Tibial artery (tissue), 4 donors: Measurements from ENCODE around the gene HOXB3.

ENCODE experiments used
- DNase-seq, 2 donors: peaks; one replicate each; pipeline ENCODE4 v3.0.0-alpha.2; 2019
- H3K27ac ChIP-seq, 2 donors: fragments of 200-600 bp; sonication (generic) in 1 of 2; 1 replicate in 1 of 2; 2 replicates in 1 of 2; pipeline ENCODE4 v1.5.1; 2018 to 2019; ENCODE audit warnings: mild to moderate bottlenecking in 1 of 2
- H3K27me3 ChIP-seq, 2 donors: fragments of 200-600 bp; sonication (generic) in 1 of 2; one replicate each; pipeline versions ENCODE4 v1.5.1 to v1.6.0; 2016 to 2019
- H3K36me3 ChIP-seq, 3 donors: fragments of 200-600 bp; sonication (generic) in 2 of 3; one replicate each; pipeline ENCODE4 v1.5.1; 2016 to 2019; ENCODE audit warnings: mild to moderate bottlenecking in 2 of 3
- H3K4me1 ChIP-seq, 4 donors: fragments of 200-600 bp; sonication (generic) in 2 of 4; 1 replicate in 3 of 4; 2 replicates in 1 of 4; pipeline ENCODE4 v1.5.1; 2016 to 2019
- H3K4me3 ChIP-seq, 2 donors: fragments of 200-600 bp; sonication (generic) in 1 of 2; 1 replicate in 1 of 2; 2 replicates in 1 of 2; pipeline ENCODE4 v1.5.1; 2018 to 2019; ENCODE audit warnings: mild to moderate bottlenecking in 2 of 2
- H3K9me3 ChIP-seq, 3 donors: fragments of 200-600 bp; sonication (generic) in 1 of 3; one replicate each; pipeline ENCODE4 v1.5.1; 2016 to 2019
- intact Hi-C: fragments of 100-400 bp; cut with DNase I; formaldehyde crosslinking; loops from one replicate; pipeline ENCODE4 v1.15.0; 2023; ENCODE audit warnings: low total_unique reads
- TF ChIP-seq, protein P1 (sequence below), 2 experiments: fragments of 200-600 bp in 1 of 2; fragments of 450-650 bp in 1 of 2; IDR thresholded peaks; one replicate each; pipeline ENCODE4 v1.5.1; 2017 to 2019; ENCODE audit warnings: antibody characterized with exemption in 2 of 2, mild to moderate bottlenecking in 1 of 2, moderate library complexity in 1 of 2

HOXB3 gene

DNA sequence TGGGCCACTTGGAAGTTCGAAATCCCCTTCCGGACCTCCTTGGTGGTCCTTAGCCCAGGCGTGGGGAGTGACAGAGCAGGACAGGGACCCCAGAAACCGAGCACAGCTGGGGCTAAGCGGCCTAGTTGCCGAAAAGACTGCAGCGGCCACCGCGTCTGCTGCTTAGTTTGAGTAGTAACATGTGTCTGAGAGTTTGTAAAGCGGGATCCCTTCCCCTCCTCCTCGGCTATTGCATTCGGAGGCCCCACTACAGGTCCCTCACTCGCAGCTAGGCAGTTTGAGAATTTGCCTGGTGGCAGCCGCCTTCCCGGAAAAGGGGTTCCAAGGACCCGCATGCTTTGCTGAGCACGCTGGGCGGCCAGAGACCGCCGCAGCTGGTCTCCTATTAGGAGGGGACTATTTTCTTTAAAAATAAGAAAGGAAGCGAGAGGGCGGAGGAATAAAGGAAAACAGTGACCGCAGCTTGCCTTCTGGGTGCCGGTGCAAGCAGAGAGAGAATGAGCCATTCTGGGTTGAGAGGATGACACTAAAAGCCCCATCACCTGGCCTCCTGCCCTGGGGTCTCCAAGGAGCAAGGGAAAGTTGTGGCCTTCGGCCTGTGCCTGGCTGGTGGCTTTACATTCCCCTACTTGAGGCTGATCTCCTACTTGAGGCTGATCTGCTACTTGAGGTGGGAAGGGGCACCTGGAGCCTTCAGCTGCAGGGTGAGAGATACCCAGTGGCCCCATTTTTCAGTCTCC, 4.7 kb upstream of the HOXB3 start:
- no peak overlapping the region for H3K27ac ChIP-seq
- TF ChIP-seq, protein P1, sequence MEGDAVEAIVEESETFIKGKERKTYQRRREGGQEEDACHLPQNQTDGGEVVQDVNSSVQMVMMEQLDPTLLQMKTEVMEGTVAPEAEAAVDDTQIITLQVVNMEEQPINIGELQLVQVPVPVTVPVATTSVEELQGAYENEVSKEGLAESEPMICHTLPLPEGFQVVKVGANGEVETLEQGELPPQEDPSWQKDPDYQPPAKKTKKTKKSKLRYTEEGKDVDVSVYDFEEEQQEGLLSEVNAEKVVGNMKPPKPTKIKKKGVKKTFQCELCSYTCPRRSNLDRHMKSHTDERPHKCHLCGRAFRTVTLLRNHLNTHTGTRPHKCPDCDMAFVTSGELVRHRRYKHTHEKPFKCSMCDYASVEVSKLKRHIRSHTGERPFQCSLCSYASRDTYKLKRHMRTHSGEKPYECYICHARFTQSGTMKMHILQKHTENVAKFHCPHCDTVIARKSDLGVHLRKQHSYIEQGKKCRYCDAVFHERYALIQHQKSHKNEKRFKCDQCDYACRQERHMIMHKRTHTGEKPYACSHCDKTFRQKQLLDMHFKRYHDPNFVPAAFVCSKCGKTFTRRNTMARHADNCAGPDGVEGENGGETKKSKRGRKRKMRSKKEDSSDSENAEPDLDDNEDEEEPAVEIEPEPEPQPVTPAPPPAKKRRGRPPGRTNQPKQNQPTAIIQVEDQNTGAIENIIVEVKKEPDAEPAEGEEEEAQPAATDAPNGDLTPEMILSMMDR (IDR thresholded peaks at IDR 0.05): no peak
- intact Hi-C loops: no loop called here
- no peaks in the 10 kb centered on the region for H3K9me3 ChIP-seq
- H3K36me3 ChIP-seq: no peaks in the 10 kb centered on the region
- H3K27me3 ChIP-seq: peaks cover 0 to 97% of the 10 kb centered on the region in 2 donors
- DNase-seq: no peak
- no peak overlapping the region for H3K4me3 ChIP-seq
- peaks cover 0 to 40% (median 25%) of the 10 kb centered on the region in 4 donors for H3K4me1 ChIP-seq

GRCh38 chr17:48593840-48594537, 3.9 kb upstream of the HOXB3 start:
- H3K27me3 ChIP-seq: peaks cover 0 to 94% of the 10 kb centered on the region in 2 donors
- DNase-seq: peak in 1 of 2 donors; percentile 47
- H3K4me1 ChIP-seq: peaks cover 0 to 40% (median 25%) of the 10 kb centered on the region in 4 donors
- TF ChIP-seq, protein P1 (IDR thresholded peaks at IDR 0.05): peak; percentile 89 to 92
- intact Hi-C loops: no loop called here
- no peaks in the 10 kb centered on the region for H3K36me3 ChIP-seq
- no peaks in the 10 kb centered on the region for H3K9me3 ChIP-seq
- H3K27ac ChIP-seq: no peak overlapping the region
- H3K4me3 ChIP-seq: peak overlapping the region; percentile 10 to 40

DNA sequence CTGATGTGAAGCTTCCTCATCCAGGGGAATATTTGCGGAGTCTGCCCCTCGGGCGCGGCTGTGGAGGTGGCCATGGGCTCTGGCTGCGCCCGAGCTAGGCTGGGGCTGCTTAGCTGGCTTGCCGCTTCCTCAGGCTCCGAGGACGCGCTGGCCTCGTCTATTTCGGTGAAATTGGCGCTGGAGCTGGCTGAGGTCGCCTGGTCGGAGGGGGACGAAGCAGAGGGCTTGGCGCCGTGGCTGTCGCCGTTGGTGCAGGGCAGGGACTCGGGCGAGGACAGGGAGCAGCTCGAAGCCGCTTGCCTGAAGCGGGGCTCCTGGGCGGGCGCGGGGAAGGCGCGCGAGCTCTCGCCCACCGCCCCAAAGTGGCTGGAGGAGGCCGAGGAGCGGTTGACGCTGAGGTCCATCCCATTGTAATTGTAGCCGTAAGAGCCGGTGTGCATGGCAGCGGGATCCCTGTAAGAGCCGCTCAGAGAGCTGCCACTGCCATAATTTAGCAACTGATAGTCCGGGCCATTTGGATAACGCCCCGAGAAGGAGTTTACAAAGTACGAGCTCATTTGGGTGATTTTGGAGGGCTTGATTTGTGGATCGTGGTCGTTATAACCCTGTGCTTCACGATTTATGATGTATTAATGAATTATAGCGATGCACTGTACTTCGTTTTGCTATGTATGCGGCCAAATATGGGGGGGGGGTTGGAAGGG, 3.2 kb upstream of the HOXB3 start, which contains the start of gene HOXB5:
TSS of gene HOXB5 (minus strand) at position 654 of the 704 bp plus-strand sequence. CDS start at position 557, 97 bp downstream.
- H3K9me3 ChIP-seq: no peaks in the 10 kb centered on the region
- DNase-seq: no peak
- H3K36me3 ChIP-seq: no peaks in the 10 kb centered on the region
- TF ChIP-seq, protein P1 (IDR thresholded peaks at IDR 0.05): no peak
- H3K4me3 ChIP-seq: peak within 1 kb of the TSS; percentile 10 to 40
- peaks cover 0 to 94% of the 10 kb centered on the region in 2 donors for H3K27me3 ChIP-seq
- intact Hi-C loops: no loop called here
- no peak within 1 kb of the TSS for H3K27ac ChIP-seq
- H3K4me1 ChIP-seq: peaks cover 0 to 38% (median 24%) of the 10 kb centered on the region in 4 donors

DNA sequence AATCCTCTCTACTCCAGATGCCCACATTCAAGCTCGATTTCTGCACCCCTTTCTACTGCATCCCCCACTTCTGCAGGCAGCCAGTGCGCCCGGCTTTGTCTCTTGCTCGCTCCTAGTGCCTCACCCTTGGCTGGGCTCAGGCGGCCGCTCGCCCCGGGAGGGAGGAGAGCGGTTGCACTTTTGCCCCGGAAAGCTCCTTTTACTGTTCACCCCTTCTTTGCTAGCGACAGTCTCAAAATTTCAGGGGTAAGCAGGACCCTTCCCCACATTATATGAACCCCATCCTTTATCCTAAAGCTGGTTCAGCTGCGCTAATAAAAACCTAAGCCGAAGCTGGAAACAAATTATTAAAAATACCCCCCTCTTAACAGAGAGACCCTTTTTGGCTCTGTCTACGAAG, 2.5 kb upstream of the HOXB3 start:
- peaks cover 0 to 30% (median 17%) of the 10 kb centered on the region in 4 donors for H3K4me1 ChIP-seq
- H3K27me3 ChIP-seq: peaks cover 0 to 94% of the 10 kb centered on the region in 2 donors
- no peak for DNase-seq
- H3K27ac ChIP-seq: no peak overlapping the region
- intact Hi-C loops: no loop called here
- H3K9me3 ChIP-seq: no peaks in the 10 kb centered on the region
- no peak overlapping the region for H3K4me3 ChIP-seq
- H3K36me3 ChIP-seq: no peaks in the 10 kb centered on the region
- TF ChIP-seq, protein P1 (IDR thresholded peaks at IDR 0.05): no peak

- intact Hi-C loops: no loop called here
- Histone ChIP-seq H3K4me1 (peaks cover 0 to 26% (median 12%) of the 10 kb centered on the region in 4 donors), H3K4me3 (no peak overlapping the region)
These were observed 2.0 kb upstream of the HOXB3 start for GRCh38 chr17:48592057-48592514.

More at GRCh38 chr17:48592057-48592514, 2.0 kb upstream of the HOXB3 start:
- TF ChIP-seq, protein P1 (IDR thresholded peaks at IDR 0.05): no peak
- H3K9me3 ChIP-seq: no peaks in the 10 kb centered on the region
- H3K27ac ChIP-seq: no peak overlapping the region
- peaks cover 0 to 94% of the 10 kb centered on the region in 2 donors for H3K27me3 ChIP-seq
- DNase-seq: no peak
- H3K36me3 ChIP-seq: no peaks in the 10 kb centered on the region
